Right lobe of liver (tissue), 6 donors: ENCODE measurements around the gene FAM3B. TPM values are rescaled to one million over a fixed set of nuclear protein-coding genes. Genes with fewer than 3 reads are reported as not detected.

ENCODE experiments used
- ATAC-seq, 4 donors: fragments of 200-7000 bp; cut with Tn5 transposase; one replicate each; pipeline ENCODE4 v1.9.1; 2020; ENCODE audit warnings: mild to moderate bottlenecking in 4 of 4, moderate library complexity in 4 of 4
- DNase-seq, 3 donors: peaks; one replicate each; pipeline ENCODE4 v3.0.0-alpha.2; 2020
- H3K27ac ChIP-seq, 3 donors: fragments of 200-600 bp; one replicate each; pipeline ENCODE4 v1.8.0; 2022
- H3K27me3 ChIP-seq, 2 donors: fragments of 200-600 bp; one replicate each; pipeline ENCODE4 v1.8.0; 2022
- H3K36me3 ChIP-seq, 4 donors: fragments of 200-600 bp; sonication (generic) in 1 of 4; one replicate each; pipeline versions ENCODE4 v1.5.1 to v1.8.0; 2017 to 2022; ENCODE audit warnings: control low read depth in 1 of 4
- H3K4me1 ChIP-seq, 4 donors: fragments of 200-600 bp; sonication (generic) in 1 of 4; one replicate each; pipeline versions ENCODE4 v1.5.1 to v1.8.0; 2017 to 2022; ENCODE audit warnings: control low read depth in 1 of 4
- H3K4me3 ChIP-seq, 3 donors: fragments of 200-600 bp; one replicate each; pipeline ENCODE4 v1.8.0; 2022
- H3K9me3 ChIP-seq, 4 donors: fragments of 200-600 bp; sonication (generic) in 1 of 4; one replicate each; pipeline versions ENCODE4 v1.5.1 to v1.8.0; 2017 to 2022; ENCODE audit warnings: control low read depth in 1 of 4
- POLR2A ChIP-seq: fragments of 450-650 bp; IDR thresholded peaks from one replicate; pipeline ENCODE4 v1.6.1; 2017; ENCODE audit warnings: antibody characterized with exemption, mild to moderate bottlenecking
- WGBS: methylation state at CpG from one replicate; pipeline ENCODE4 v1.1.6; 2018; ENCODE audit warnings: low coverage, low lambda C conversion rate; ENCODE audit not compliant: insufficient coverage; ENCODE audit errors: missing lambda C conversion rate; 5-methylcytosine and 5-hydroxymethylcytosine counted together
- intact Hi-C, 2 donors: fragments of 100-400 bp; cut with DNase I; formaldehyde crosslinking; loops; one replicate each; pipeline versions ENCODE4 v1.11.2 to v1.14.1; 2022
- total RNA-seq, 6 experiments: library from RNA; depleted of rRNA in 2 of 6; stranded (reverse); fragments of >200 nt in 2 of 6; fragmentation: NEBNext Ultra II Directional in 3 of 6; extraction: Animal tissue kit (Norgen Biotek cat#: 25700) in 3 of 6; gene quantifications; one replicate each; pipeline versions ENCODE4 v1.1.0 to v1.2.4, GENCODE V29; 2016 to 2023
- TF ChIP-seq, protein P1 (sequence below), 4 donors: fragments of 200-600 bp in 3 of 4; fragments of 450-650 bp in 1 of 4; IDR thresholded peaks; one replicate each; pipeline versions ENCODE4 v1.5.1 to v1.8.0; 2016 to 2022; ENCODE audit warnings: antibody characterized with exemption in 4 of 4, mild to moderate bottlenecking in 2 of 4
- donor health status: DM: no; HTN: yes; CAD: no.
- donor health status: DM: no; HTN: no; CAD: no.
- donor health status: DM: no; HTN: no; CAD: no.
- donor health status: DM: no; HTN: yes; CAD: no.
- donor health status: DM: no; HTN: yes; CAD: no.

Gene FAM3B
- total RNA-seq, 6 experiments from 2014 or later = 0.49 to 0.95 (median 0.76) TPM; not detected in 2

- DNase-seq (no peak), ATAC-seq (no peak)
- intact Hi-C loops = no loop called here
- Histone ChIP-seq H3K4me3 (peak overlapping the region in 1 of 3 donors; percentile 32), H3K4me1 (peaks cover 0 to 8% (median 0%) of the 10 kb centered on the region in 4 donors), H3K27me3 (peaks cover 0 to 13% of the 10 kb centered on the region in 2 donors), H3K27ac (no peak overlapping the region), H3K9me3 (no peaks in the 10 kb centered on the region), H3K36me3 (no peaks in the 10 kb centered on the region)
- WGBS = 7% methylated on average over 8 of the region's 19 CpGs
- TF ChIP-seq POLR2A = no peak
- TF ChIP-seq, protein P1, sequence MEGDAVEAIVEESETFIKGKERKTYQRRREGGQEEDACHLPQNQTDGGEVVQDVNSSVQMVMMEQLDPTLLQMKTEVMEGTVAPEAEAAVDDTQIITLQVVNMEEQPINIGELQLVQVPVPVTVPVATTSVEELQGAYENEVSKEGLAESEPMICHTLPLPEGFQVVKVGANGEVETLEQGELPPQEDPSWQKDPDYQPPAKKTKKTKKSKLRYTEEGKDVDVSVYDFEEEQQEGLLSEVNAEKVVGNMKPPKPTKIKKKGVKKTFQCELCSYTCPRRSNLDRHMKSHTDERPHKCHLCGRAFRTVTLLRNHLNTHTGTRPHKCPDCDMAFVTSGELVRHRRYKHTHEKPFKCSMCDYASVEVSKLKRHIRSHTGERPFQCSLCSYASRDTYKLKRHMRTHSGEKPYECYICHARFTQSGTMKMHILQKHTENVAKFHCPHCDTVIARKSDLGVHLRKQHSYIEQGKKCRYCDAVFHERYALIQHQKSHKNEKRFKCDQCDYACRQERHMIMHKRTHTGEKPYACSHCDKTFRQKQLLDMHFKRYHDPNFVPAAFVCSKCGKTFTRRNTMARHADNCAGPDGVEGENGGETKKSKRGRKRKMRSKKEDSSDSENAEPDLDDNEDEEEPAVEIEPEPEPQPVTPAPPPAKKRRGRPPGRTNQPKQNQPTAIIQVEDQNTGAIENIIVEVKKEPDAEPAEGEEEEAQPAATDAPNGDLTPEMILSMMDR (IDR thresholded peaks at IDR 0.05) = no peak
These were observed 427 bp downstream of the FAM3B start for GRCh38 chr21:41317063-41317392.

- no peak overlapping the region for H3K4me3 ChIP-seq
- H3K4me1 ChIP-seq = peaks cover 0 to 8% (median 0%) of the 10 kb centered on the region in 4 donors
- WGBS = 69% methylated on average over 8 of the region's 10 CpGs
- H3K27me3 ChIP-seq = peaks cover 0 to 13% of the 10 kb centered on the region in 2 donors
- intact Hi-C loops = no loop called here
- no peaks in the 10 kb centered on the region for H3K9me3 ChIP-seq
- ATAC-seq = no peak
- DNase-seq = no peak
- no peaks in the 10 kb centered on the region for H3K36me3 ChIP-seq
- TF ChIP-seq, protein P1 (IDR thresholded peaks at IDR 0.05) = no peak
- TF ChIP-seq POLR2A = no peak
- no peak overlapping the region for H3K27ac ChIP-seq
These were observed 857 bp downstream of the FAM3B start for GRCh38 chr21:41317458-41317857.

DNA sequence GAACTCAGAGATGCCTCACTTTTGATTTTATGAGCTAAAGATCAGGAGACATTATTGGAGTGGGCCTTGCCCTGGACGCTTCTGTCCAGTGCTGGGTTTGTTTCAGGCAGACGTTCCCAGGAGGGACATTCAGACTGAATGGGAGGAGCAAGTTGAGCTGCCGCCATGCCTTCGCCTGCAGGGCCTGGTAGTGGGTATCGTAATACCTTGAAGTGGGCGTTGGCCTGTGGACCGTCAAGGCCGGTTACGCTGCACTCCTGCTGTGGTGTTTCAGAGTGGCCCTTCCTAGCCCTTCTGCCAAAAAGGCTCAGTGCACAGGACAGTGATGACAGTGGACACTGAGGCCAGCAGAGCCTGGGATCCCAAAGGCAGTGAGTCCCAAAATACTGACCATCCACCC, 1.6 kb downstream of the FAM3B start:
- H3K27ac ChIP-seq = no peak overlapping the region
- H3K4me1 ChIP-seq = peaks cover 0 to 8% (median 0%) of the 10 kb centered on the region in 4 donors
- H3K9me3 ChIP-seq = no peaks in the 10 kb centered on the region
- 85% methylated on average over 7 of the region's 9 CpGs for WGBS
- H3K27me3 ChIP-seq = peaks cover 0 to 13% of the 10 kb centered on the region in 2 donors
- DNase-seq (no peak), ATAC-seq (no peak)
- H3K36me3 ChIP-seq = no peaks in the 10 kb centered on the region
- H3K4me3 ChIP-seq = no peak overlapping the region
- intact Hi-C loops = no loop called here
- TF ChIP-seq POLR2A = no peak

DNA sequence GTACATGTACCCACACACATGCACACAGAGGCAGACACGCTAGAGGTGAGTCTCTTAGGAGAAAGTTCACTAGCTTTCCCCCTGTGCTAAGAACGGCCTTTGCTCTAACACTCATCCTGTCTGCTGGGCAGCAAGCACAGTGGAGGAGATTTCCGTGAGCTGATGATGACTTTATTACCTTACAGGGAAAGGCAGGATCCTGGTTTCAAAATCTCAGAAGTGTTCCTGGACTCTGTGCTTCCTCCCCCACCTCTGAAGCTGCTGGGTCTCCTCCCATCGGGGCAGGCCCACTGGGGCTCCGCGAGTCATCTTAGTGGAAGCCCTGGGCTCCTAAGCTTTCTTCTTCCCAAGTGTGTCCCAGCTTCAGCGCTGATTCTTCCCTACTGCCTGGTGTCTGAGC, 2.7 kb downstream of the FAM3B start:
- Histone ChIP-seq H3K27me3 (peaks cover 0 to 13% of the 10 kb centered on the region in 2 donors), H3K27ac (no peak overlapping the region), H3K4me3 (no peak overlapping the region), H3K9me3 (no peaks in the 10 kb centered on the region), H3K36me3 (no peaks in the 10 kb centered on the region), H3K4me1 (peaks cover 0 to 8% (median 0%) of the 10 kb centered on the region in 4 donors)
- DNase-seq (no peak), ATAC-seq (no peak)
- TF ChIP-seq POLR2A = no peak
- TF ChIP-seq, protein P1 (IDR thresholded peaks at IDR 0.05) = no peak
- intact Hi-C loops = no loop called here
- 54% methylated on average over 4 of the region's 7 CpGs for WGBS

- Histone ChIP-seq H3K27ac (no peak overlapping the region), H3K9me3 (no peaks in the 10 kb centered on the region), H3K4me3 (no peak overlapping the region), H3K4me1 (peaks cover 0 to 5% (median under 1%) of the 10 kb centered on the region in 4 donors), H3K36me3 (no peaks in the 10 kb centered on the region), H3K27me3 (peaks cover 0 to 7% of the 10 kb centered on the region in 2 donors)
- DNase-seq = no peak
- intact Hi-C loops = no loop called here
- TF ChIP-seq, protein P1 (IDR thresholded peaks at IDR 0.05) = no peak
- no peak for TF ChIP-seq POLR2A
- ATAC-seq = no peak
- WGBS = 84% methylated on average over 13 of the region's 20 CpGs
These were observed 4.8 kb downstream of the FAM3B start for GRCh38 chr21:41321211-41321907.
